NCI-H510A treated with DMSO at 0.1 percent for 48 hours (cell line): ENCODE measurements around the gene URM1.

ENCODE experiments used
- DNase-seq: peaks from one replicate; lab custom pipeline; 2025; lab: John Stamatoyannopoulos, UW

The URM1 gene

GRCh38 chr9:128429513-128430086 lies 58.4 kb downstream of the URM1 start:
- DNase-seq = no peak

GRCh38 chr9:128431207-128431606 lies 60.0 kb downstream of the URM1 start:
- no peak for DNase-seq

GRCh38 chr9:128434340-128434739 lies 63.2 kb downstream of the URM1 start:
- DNase-seq = no peak

GRCh38 chr9:128435611-128436010 lies 64.4 kb downstream of the URM1 start:
- no peak for DNase-seq

GRCh38 chr9:128438343-128439109 lies 67.4 kb downstream of the URM1 start:
- peak; percentile 78 for DNase-seq

- DNase-seq = no peak
These were observed 68.1 kb downstream of the URM1 start for GRCh38 chr9:128439273-128439672.
